ENCODE data around the gene CSRP2.

CSRP2 gene

DNA sequence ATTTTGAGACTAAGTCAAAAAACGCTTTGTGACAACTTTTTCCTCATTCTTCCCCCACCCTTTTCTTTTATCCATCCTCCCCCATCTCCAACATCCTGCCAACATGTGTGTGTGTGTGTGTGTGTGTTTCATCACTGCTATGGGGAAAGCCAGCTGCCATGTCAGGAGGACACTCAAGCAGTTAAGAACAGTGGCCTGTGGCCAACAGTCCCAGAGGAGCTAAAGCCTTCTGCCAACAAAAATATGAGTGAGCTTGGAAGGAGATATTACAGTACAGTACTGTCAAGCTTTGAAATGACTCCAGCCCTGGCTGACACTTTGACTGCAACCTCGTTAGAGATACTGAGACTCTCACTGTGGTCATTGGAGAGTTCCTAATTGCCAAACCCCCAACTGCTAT lies 5.0 kb upstream of the CSRP2 start:
- H3K27ac ChIP-seq (ENCODE audit: low read depth, low read length): no peak overlapping the region
- H3K4me1 ChIP-seq (ENCODE audit: insufficient read depth, low read length): no peaks in the 10 kb centered on the region
- no peaks in the 10 kb centered on the region for H3K27me3 ChIP-seq (ENCODE audit: control insufficient read depth in 1 of 2, insufficient read depth in 2 of 2, low read length in 2 of 2)
- no peak overlapping the region for H3K4me3 ChIP-seq (ENCODE audit: low read depth in 1 of 2, low read length in 2 of 2)
- H3K9ac ChIP-seq (ENCODE audit: low read length): no peak overlapping the region
- no peaks in the 10 kb centered on the region for H3K9me3 ChIP-seq (ENCODE audit: low read length)
- no peaks in the 10 kb centered on the region for H3K36me3 ChIP-seq (ENCODE audit: insufficient read depth, low read length)

DNA sequence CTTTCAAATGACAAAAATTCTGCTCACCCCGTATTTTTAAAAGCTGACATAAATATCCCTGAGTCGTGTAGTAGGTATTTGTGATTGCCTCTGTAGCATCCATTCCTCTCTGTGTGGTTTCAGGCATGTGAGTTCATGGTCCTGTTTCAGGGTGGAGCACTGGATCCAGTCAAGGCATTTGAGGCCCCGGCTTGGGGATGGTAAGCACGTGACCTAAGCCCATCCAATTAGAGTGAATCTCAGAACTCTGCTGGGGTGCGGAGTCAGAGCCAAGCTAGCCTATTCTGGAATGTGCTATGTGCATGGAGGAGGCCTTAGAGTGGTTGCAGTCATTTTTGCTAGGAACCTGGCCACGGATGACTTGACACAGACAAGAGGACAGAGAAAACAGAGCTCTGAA lies 4.3 kb upstream of the CSRP2 start:
- no peak overlapping the region for H3K4me3 ChIP-seq (ENCODE audit: low read depth in 1 of 2, low read length in 2 of 2)
- no peaks in the 10 kb centered on the region for H3K27me3 ChIP-seq (ENCODE audit: control insufficient read depth in 1 of 2, insufficient read depth in 2 of 2, low read length in 2 of 2)
- H3K4me1 ChIP-seq (ENCODE audit: insufficient read depth, low read length): no peaks in the 10 kb centered on the region
- no peak overlapping the region for H3K27ac ChIP-seq (ENCODE audit: low read depth, low read length)
- no peaks in the 10 kb centered on the region for H3K9me3 ChIP-seq (ENCODE audit: low read length)
- no peak overlapping the region for H3K9ac ChIP-seq (ENCODE audit: low read length)
- H3K36me3 ChIP-seq (ENCODE audit: insufficient read depth, low read length): no peaks in the 10 kb centered on the region

DNA sequence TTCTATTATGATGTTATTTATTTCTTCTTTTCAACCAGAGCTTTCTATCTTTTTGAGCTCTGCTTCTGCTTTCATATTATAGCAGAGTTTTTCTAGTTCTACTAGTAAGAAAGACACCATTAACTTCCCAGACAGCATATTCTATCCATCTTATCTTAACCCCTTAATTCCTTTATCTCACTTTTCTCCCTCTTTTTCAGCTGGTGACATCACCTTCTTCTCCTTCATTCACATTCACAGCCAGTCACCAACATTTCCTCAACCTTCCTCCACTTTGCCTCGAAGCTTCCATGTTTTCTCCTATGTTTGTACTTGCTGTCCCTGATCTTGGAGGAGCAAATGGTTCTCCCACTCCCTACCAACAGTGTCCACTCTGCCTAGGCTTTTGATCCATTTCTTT lies 3.5 kb upstream of the CSRP2 start:
- H3K9me3 ChIP-seq (ENCODE audit: low read length): no peaks in the 10 kb centered on the region
- no peak overlapping the region for H3K9ac ChIP-seq (ENCODE audit: low read length)
- no peaks in the 10 kb centered on the region for H3K36me3 ChIP-seq (ENCODE audit: insufficient read depth, low read length)
- no peak overlapping the region for H3K27ac ChIP-seq (ENCODE audit: low read depth, low read length)
- H3K4me1 ChIP-seq (ENCODE audit: insufficient read depth, low read length): no peaks in the 10 kb centered on the region
- H3K4me3 ChIP-seq (ENCODE audit: low read depth in 1 of 2, low read length in 2 of 2): no peak overlapping the region
- no peaks in the 10 kb centered on the region for H3K27me3 ChIP-seq (ENCODE audit: control insufficient read depth in 1 of 2, insufficient read depth in 2 of 2, low read length in 2 of 2)

DNA sequence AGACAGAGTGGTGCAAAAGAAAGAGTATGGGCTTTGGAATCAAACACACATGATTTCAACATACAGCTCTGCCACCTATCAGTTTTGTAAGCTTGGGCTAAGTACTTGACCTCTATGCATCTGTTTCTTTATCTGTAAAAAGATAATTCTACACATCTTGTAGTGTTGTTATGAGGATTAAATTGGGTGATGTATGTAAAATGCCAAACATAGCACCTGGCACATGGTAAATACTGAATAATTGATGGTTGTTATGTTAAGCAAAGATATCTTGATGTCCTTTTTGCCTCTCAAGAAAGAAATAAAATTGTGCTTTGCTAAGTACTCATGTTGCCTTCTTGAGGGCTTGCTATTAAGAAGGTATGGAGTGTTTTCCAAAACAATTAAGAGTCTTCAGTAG lies 2.3 kb upstream of the CSRP2 start:
- Histone ChIP-seq H3K27me3 (ENCODE audit: control insufficient read depth in 1 of 2, insufficient read depth in 2 of 2, low read length in 2 of 2) (no peaks in the 10 kb centered on the region), H3K27ac (ENCODE audit: low read depth, low read length) (no peak overlapping the region), H3K9me3 (ENCODE audit: low read length) (no peaks in the 10 kb centered on the region), H3K4me1 (ENCODE audit: insufficient read depth, low read length) (no peaks in the 10 kb centered on the region), H3K36me3 (ENCODE audit: insufficient read depth, low read length) (no peaks in the 10 kb centered on the region), H3K4me3 (ENCODE audit: low read depth in 1 of 2, low read length in 2 of 2) (no peak overlapping the region), H3K9ac (ENCODE audit: low read length) (no peak overlapping the region)

DNA sequence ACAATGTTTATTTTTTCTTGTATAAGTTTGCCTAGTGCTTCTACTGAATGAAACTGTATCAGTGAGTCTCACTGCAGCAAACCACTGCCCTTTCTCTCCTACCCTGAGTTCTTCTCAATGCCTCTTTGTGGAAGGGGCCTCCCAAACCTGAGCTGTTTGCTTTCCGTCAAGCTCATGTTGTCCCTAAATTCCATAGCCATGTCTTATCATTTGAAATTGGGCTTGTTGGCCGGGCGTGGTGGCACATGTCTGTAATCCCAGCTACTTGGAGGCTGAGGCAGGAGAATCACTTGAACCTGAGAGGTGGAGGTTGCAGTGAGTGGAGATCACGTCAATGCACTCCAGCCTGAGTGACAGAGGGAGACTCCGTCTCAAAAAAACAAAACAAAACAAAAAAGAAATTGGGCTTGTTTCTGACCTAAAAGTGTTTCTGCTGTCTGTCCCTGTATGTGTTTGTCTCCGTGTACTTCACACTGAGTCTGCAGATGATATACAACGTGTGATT lies 1.8 kb upstream of the CSRP2 start:
- H3K9me3 ChIP-seq (ENCODE audit: low read length): no peaks in the 10 kb centered on the region
- H3K27me3 ChIP-seq (ENCODE audit: control insufficient read depth in 1 of 2, insufficient read depth in 2 of 2, low read length in 2 of 2): no peaks in the 10 kb centered on the region
- H3K9ac ChIP-seq (ENCODE audit: low read length): no peak overlapping the region
- H3K4me3 ChIP-seq (ENCODE audit: low read depth in 1 of 2, low read length in 2 of 2): no peak overlapping the region
- no peaks in the 10 kb centered on the region for H3K36me3 ChIP-seq (ENCODE audit: insufficient read depth, low read length)
- no peak overlapping the region for H3K27ac ChIP-seq (ENCODE audit: low read depth, low read length)
- H3K4me1 ChIP-seq (ENCODE audit: insufficient read depth, low read length): no peaks in the 10 kb centered on the region

DNA sequence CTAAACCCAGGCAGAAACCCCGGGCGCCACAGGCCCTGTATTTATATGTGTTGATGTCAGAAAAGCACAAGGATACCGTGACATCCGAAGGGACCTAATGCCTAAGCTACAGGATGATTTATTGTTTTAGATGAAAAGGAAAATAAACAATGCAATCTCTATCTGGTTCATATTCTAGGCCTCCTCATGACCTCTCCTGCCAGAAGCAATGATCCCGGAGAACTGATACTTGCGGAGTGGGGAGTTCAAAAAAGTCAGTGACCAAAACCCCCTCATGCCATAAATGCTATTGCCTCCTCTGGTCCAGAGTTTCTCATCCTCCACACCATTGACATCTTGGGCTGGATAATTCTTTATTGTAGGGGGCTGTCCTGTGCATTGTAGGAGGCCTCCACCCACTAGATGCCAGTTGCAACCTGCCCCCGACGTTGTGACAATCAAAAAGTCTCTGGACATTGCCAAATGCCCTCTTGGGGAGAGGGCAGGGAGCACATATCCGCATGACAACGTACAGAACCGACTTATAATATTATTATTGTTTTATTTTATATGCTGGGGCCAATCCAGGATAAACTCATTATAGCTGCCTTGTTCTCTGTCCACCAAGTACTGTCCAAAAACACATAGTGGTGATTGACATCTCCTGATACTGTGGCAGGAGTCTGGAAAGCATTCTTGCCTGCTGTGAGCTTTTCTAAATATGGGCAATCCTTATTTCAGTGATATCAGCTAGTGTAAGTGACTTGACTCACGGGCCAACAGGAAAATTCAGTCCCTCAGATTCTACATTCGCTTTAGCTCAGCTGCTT lies 1.1 kb upstream of the CSRP2 start:
- peak overlapping the region in 1 of 2 donors; percentile 79 for H3K4me3 ChIP-seq (ENCODE audit: low read depth in 1 of 2, low read length in 2 of 2)
- H3K9me3 ChIP-seq (ENCODE audit: low read length): no peaks in the 10 kb centered on the region
- no peaks in the 10 kb centered on the region for H3K27me3 ChIP-seq (ENCODE audit: control insufficient read depth in 1 of 2, insufficient read depth in 2 of 2, low read length in 2 of 2)
- H3K36me3 ChIP-seq (ENCODE audit: insufficient read depth, low read length): no peaks in the 10 kb centered on the region
- no peaks in the 10 kb centered on the region for H3K4me1 ChIP-seq (ENCODE audit: insufficient read depth, low read length)
- peak overlapping the region; percentile 81 for H3K27ac ChIP-seq (ENCODE audit: low read depth, low read length)
- H3K9ac ChIP-seq (ENCODE audit: low read length): peak overlapping the region; percentile 20

DNA sequence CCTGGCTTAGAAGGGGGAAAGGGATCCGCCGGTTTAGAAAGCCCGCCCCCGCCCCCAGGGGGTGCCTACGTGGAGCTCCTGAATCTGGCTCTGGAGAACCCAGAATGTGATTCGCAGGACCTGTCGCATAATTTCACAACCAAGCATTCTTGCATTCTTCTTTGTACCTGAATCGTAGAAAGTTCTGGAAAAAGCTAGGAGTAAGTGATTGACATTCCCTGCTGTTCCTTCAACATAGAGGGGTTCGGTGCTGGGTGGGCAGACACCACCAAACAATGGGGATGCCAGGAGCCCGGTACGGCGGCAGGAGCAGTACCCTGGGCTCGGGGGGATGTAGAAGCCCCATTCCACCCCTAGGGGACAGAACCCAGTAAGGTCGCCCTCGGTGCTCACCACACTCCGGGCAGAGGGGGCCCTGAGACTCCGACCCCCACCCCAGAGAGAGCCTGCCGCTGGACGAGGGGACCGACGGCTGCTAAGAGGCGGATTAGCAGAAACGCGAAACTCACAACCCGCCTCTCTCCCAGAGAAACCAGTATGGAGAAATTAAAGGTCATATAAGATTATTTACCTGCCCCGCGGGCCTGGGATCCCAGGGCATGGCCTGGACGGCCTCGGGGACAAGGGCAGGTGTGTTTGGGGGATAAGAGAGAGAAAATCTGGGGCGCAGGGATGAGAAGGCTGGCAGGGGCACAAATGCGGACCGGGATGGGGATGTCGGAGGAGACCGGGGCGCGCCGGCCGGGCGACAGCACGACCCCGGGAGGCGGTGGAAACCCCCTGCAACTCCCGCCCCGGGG lies 520 bp downstream of the CSRP2 start:
- Histone ChIP-seq H3K9ac (ENCODE audit: low read length) (peak overlapping the region; percentile 55), H3K4me1 (ENCODE audit: insufficient read depth, low read length) (no peaks in the 10 kb centered on the region), H3K27ac (ENCODE audit: low read depth, low read length) (peak overlapping the region; percentile 81), H3K4me3 (ENCODE audit: low read depth in 1 of 2, low read length in 2 of 2) (peak overlapping the region; percentile 75 to 79), H3K27me3 (ENCODE audit: control insufficient read depth in 1 of 2, insufficient read depth in 2 of 2, low read length in 2 of 2) (no peaks in the 10 kb centered on the region), H3K9me3 (ENCODE audit: low read length) (no peaks in the 10 kb centered on the region), H3K36me3 (ENCODE audit: insufficient read depth, low read length) (no peaks in the 10 kb centered on the region)

DNA sequence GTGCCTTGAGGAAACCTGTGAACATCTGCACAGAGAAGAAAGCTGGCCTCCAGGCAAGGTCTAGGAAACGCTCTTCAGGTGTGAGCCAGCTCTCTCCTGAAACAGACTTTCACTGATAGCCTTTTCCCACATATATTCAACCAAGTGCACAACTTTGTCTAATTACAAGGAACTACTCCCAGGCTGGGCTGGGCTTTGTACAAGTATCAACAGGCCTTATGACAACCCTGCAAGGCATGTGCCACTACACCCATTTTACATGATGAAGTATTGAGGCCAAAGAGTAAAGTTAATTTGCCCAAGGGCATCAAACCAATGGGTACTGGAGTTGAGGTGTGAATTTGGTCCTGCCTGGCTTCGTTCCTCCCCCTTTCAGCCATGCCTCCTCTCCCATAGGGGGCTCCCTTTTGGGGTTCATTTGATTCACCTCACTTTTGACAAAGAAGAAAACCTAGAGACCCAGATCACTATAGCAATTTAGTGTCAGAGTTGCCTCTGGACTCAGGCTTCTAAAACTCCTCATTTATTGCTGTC lies 2.1 kb downstream of the CSRP2 start:
- H3K27me3 ChIP-seq (ENCODE audit: control insufficient read depth in 1 of 2, insufficient read depth in 2 of 2, low read length in 2 of 2): no peaks in the 10 kb centered on the region
- no peak overlapping the region for H3K9ac ChIP-seq (ENCODE audit: low read length)
- H3K27ac ChIP-seq (ENCODE audit: low read depth, low read length): no peak overlapping the region
- no peak overlapping the region for H3K4me3 ChIP-seq (ENCODE audit: low read depth in 1 of 2, low read length in 2 of 2)
- H3K9me3 ChIP-seq (ENCODE audit: low read length): no peaks in the 10 kb centered on the region
- no peaks in the 10 kb centered on the region for H3K4me1 ChIP-seq (ENCODE audit: insufficient read depth, low read length)
- H3K36me3 ChIP-seq (ENCODE audit: insufficient read depth, low read length): no peaks in the 10 kb centered on the region

DNA sequence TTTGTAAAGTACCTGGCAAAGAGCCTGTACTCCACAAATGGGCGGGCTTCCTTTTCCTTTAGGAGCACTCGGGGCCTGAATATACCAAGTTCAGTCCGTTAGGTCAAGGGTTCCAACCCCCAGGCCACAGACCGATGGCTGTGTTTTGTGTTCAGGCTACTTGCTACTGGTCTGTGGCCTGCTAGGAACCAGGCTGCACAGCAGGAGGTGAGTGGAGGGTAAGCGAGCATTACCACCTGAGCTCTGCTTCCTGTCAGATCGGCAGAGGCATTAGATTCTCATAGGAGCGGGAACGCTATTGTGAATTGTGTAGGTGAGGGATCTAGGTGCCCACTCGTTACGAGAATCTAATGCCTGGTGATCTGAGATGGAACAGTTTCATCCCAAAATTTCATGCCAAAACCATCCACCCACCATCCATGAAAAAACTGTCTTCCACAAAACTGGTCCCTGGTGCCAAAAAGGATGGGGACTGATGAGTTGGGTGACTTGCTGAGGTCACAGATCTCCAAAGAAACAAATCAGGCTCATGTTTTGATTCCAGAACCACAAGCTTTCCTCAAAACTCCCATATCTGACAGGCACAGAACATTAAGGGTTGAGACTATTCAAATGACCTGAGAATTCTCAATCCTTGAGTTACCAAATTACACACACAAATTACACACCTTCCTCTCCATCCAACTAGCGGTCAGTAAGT lies 4.2 kb downstream of the CSRP2 start:
- H3K4me1 ChIP-seq (ENCODE audit: insufficient read depth, low read length): no peaks in the 10 kb centered on the region
- H3K27me3 ChIP-seq (ENCODE audit: control insufficient read depth in 1 of 2, insufficient read depth in 2 of 2, low read length in 2 of 2): no peaks in the 10 kb centered on the region
- H3K4me3 ChIP-seq (ENCODE audit: low read depth in 1 of 2, low read length in 2 of 2): no peak overlapping the region
- H3K9me3 ChIP-seq (ENCODE audit: low read length): no peaks in the 10 kb centered on the region
- no peak overlapping the region for H3K27ac ChIP-seq (ENCODE audit: low read depth, low read length)
- no peak overlapping the region for H3K9ac ChIP-seq (ENCODE audit: low read length)
- no peaks in the 10 kb centered on the region for H3K36me3 ChIP-seq (ENCODE audit: insufficient read depth, low read length)

DNA sequence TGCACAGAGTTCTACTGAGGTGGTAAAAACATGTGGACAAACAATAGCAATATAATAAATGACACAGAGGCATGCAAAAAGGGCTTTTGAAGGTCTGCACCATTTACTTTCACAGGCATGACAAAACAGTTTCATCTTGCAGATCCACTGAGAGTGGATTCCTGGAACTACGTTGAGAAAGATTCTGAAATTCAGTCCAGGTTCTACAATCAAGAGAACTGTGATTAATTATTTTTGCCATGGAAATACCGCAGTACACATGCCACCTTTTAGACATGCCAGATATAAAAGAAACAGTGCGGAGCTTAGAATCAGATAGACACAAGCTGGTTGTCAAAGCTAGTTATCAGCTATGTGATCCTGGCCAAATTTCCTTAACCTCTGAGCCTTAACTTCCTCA lies 4.8 kb downstream of the CSRP2 start:
- H3K4me3 ChIP-seq (ENCODE audit: low read depth in 1 of 2, low read length in 2 of 2): no peak overlapping the region
- H3K27me3 ChIP-seq (ENCODE audit: control insufficient read depth in 1 of 2, insufficient read depth in 2 of 2, low read length in 2 of 2): no peaks in the 10 kb centered on the region
- H3K36me3 ChIP-seq (ENCODE audit: insufficient read depth, low read length): no peaks in the 10 kb centered on the region
- no peak overlapping the region for H3K27ac ChIP-seq (ENCODE audit: low read depth, low read length)
- H3K9ac ChIP-seq (ENCODE audit: low read length): no peak overlapping the region
- H3K9me3 ChIP-seq (ENCODE audit: low read length): no peaks in the 10 kb centered on the region
- no peaks in the 10 kb centered on the region for H3K4me1 ChIP-seq (ENCODE audit: insufficient read depth, low read length)

DNA sequence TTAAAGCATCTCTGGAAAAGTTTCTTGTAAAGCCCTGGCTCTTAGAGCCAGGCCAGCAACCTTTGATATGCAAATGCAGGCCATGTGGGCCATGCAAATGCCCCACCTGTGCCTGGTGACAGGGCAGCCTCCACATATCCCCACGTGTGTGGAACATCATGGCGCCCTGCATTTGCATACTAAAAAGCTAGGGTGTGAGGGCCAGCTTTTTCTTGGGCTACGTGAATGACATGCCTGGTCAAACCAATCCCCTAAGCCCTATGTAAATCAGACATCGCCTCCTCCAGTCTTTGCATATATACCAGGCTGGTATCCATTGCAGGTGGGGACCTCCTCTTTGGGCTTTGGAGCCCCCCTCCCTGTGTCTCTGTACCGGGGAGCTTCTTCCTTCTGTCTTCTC lies 6.4 kb downstream of the CSRP2 start:
- Histone ChIP-seq H3K4me1 (ENCODE audit: insufficient read depth, low read length) (no peaks in the 10 kb centered on the region), H3K9ac (ENCODE audit: low read length) (no peak overlapping the region), H3K27me3 (ENCODE audit: control insufficient read depth in 1 of 2, insufficient read depth in 2 of 2, low read length in 2 of 2) (no peaks in the 10 kb centered on the region), H3K9me3 (ENCODE audit: low read length) (no peaks in the 10 kb centered on the region), H3K4me3 (ENCODE audit: low read depth in 1 of 2, low read length in 2 of 2) (no peak overlapping the region), H3K36me3 (ENCODE audit: insufficient read depth, low read length) (no peaks in the 10 kb centered on the region), H3K27ac (ENCODE audit: low read depth, low read length) (no peak overlapping the region)

Data from muscle layer of colon (tissue), 2 donors.